Liver (tissue), 9 donors: ENCODE measurements around the gene TPGS1. TPM values are rescaled to one million over a fixed set of nuclear protein-coding genes. Genes with fewer than 3 reads are reported as not detected.

Experiments used
- DNase-seq: peaks from one replicate; pipeline ENCODE4 v3.0.0-alpha.2; 2017; ENCODE audit warnings: low spot score
- H3K27ac ChIP-seq, 2 donors: one replicate each; pipeline ENCODE4 v1.7.0; 2013; ENCODE audit warnings: inconsistent platforms in 2 of 2, low read length in 2 of 2, control low read depth in 1 of 2, low read depth in 1 of 2, mild to moderate bottlenecking in 1 of 2
- H3K27me3 ChIP-seq, 4 donors: one replicate each; pipeline versions ENCODE4 v1.6.1 to v1.7.0; 2013; ENCODE audit warnings: low read length in 3 of 4, inconsistent platforms in 1 of 4, mild to moderate bottlenecking in 1 of 4, moderate library complexity in 1 of 4; ENCODE audit not compliant: control insufficient read depth in 4 of 4, insufficient read depth in 4 of 4
- H3K36me3 ChIP-seq, 4 donors: one replicate each; pipeline versions ENCODE4 v1.6.1 to v1.7.0; 2013; ENCODE audit warnings: low read length in 3 of 4, mild to moderate bottlenecking in 3 of 4, low read depth in 1 of 4, moderate library complexity in 1 of 4; ENCODE audit not compliant: control insufficient read depth in 4 of 4, insufficient read depth in 3 of 4
- H3K4me1 ChIP-seq, 4 donors: one replicate each; pipeline versions ENCODE4 v1.6.1 to v1.7.0; 2013; ENCODE audit warnings: low read length in 3 of 4, mild to moderate bottlenecking in 3 of 4, moderate library complexity in 1 of 4; ENCODE audit not compliant: control insufficient read depth in 4 of 4, insufficient read depth in 4 of 4
- H3K4me3 ChIP-seq, 3 donors: one replicate each; pipeline versions ENCODE4 v1.6.1 to v1.7.0; 2013; ENCODE audit warnings: low read length in 3 of 3, control low read depth in 1 of 3, low read depth in 1 of 3, mild to moderate bottlenecking in 1 of 3
- H3K9ac ChIP-seq, 2 donors: one replicate each; pipeline ENCODE4 v1.7.0; 2013; ENCODE audit warnings: low read length in 2 of 2, mild to moderate bottlenecking in 2 of 2, moderate library complexity in 2 of 2, control low read depth in 1 of 2, low read depth in 1 of 2
- H3K9me3 ChIP-seq, 4 donors: one replicate each; pipeline versions ENCODE4 v1.6.1 to v1.7.0; 2013; ENCODE audit warnings: low read length in 3 of 4; ENCODE audit not compliant: control insufficient read depth in 4 of 4
- EGR1 ChIP-seq, 2 donors: IDR thresholded peaks; 2 replicates each; pipeline ENCODE4 v1.6.1; 2016 to 2018; ENCODE audit warnings: antibody characterized with exemption in 2 of 2, low read depth in 2 of 2
- FOXA1 ChIP-seq: IDR thresholded peaks from 2 replicates; pipeline ENCODE4 v1.6.1; 2016; ENCODE audit warnings: antibody characterized with exemption
- FOXA2 ChIP-seq: IDR thresholded peaks from 2 replicates; pipeline ENCODE4 v1.6.1; 2016; ENCODE audit warnings: antibody characterized with exemption
- HNF4A ChIP-seq, 2 donors: conservative IDR thresholded peaks; 2 replicates each; pipeline ENCODE4 v1.6.1; 2016; ENCODE audit warnings: antibody characterized with exemption in 2 of 2, mild to moderate bottlenecking in 2 of 2
- HNF4G ChIP-seq: IDR thresholded peaks from 2 replicates; pipeline ENCODE4 v1.6.1; 2016; ENCODE audit warnings: antibody characterized with exemption
- JUND ChIP-seq, 2 donors: IDR thresholded peaks; 2 replicates each; pipeline ENCODE4 v1.6.1; 2016; ENCODE audit warnings: antibody characterized with exemption in 2 of 2
- NR2F2 ChIP-seq: IDR thresholded peaks from 2 replicates; pipeline ENCODE4 v1.6.1; 2016; ENCODE audit warnings: antibody characterized with exemption
- RAD21 ChIP-seq, 2 donors: IDR thresholded peaks; 2 replicates each; pipeline ENCODE4 v1.6.1; 2016; ENCODE audit warnings: antibody characterized with exemption in 2 of 2, mild to moderate bottlenecking in 2 of 2
- RXRA ChIP-seq, 2 donors: IDR thresholded peaks; 2 replicates each; pipeline ENCODE4 v1.6.1; 2017 to 2018; ENCODE audit warnings: antibody characterized with exemption in 2 of 2, mild to moderate bottlenecking in 1 of 2
- SP1 ChIP-seq: IDR thresholded peaks from 2 replicates; pipeline ENCODE4 v1.6.1; 2018; ENCODE audit warnings: antibody characterized with exemption, mild to moderate bottlenecking
- TAF1 ChIP-seq: conservative IDR thresholded peaks from 2 replicates; pipeline ENCODE4 v1.6.1; 2016; ENCODE audit warnings: antibody characterized with exemption, mild to moderate bottlenecking
- YY1 ChIP-seq: IDR thresholded peaks from 2 replicates; pipeline ENCODE4 v1.6.1; 2016; ENCODE audit warnings: antibody characterized with exemption, mild to moderate bottlenecking
- WGBS: extraction: QIAGEN DNeasy Blood & Tissue Kit; methylation state at CpG from one replicate; pipeline ENCODE4 v1.1.7; 2013; 5-methylcytosine and 5-hydroxymethylcytosine counted together
- polyA plus RNA-seq, 2 donors: library from polyadenylated mRNA; stranded (reverse) in 1 of 2; unstranded in 1 of 2; fragments of 200-250 nt in 1 of 2; fragments of >200 nt in 1 of 2; fragmentation: Nextera tagmentation in 1 of 2; extraction: Ambion mirVana in 1 of 2; gene quantifications; one replicate each; pipeline versions ENCODE4 v1.2.1 to v1.2.3, GENCODE V29; 2013 to 2015
- total RNA-seq, 2 donors: library from RNA; depleted of rRNA; stranded (reverse); fragments of >200 nt; gene quantifications; one replicate each; pipeline ENCODE4 v1.2.3, GENCODE V29; 2014
- TF ChIP-seq, protein P1 (sequence below): IDR thresholded peaks from 2 replicates; pipeline ENCODE4 v1.6.1; 2016; ENCODE audit warnings: antibody characterized with exemption
- TF ChIP-seq, protein P2 (sequence below): fragments of 150-350 bp; IDR thresholded peaks from 2 replicates; pipeline ENCODE4 v1.5.1; 2017; ENCODE audit warnings: improper control_type of control experiment, low read depth, low read length; ENCODE audit not compliant: missing input control
- TF ChIP-seq, protein P3 (sequence below): IDR thresholded peaks from 2 replicates; pipeline ENCODE4 v1.6.1; 2016; ENCODE audit warnings: antibody characterized with exemption
- donor health status: healthy.
- donor health status: healthy.
- donor health status: healthy.
- donor health status: healthy.
- donor health status: healthy.

The TPGS1 gene
- total and polyA plus RNA-seq, 4 donors, result 1.7 to 15.5 (median 14.7) TPM

DNA sequence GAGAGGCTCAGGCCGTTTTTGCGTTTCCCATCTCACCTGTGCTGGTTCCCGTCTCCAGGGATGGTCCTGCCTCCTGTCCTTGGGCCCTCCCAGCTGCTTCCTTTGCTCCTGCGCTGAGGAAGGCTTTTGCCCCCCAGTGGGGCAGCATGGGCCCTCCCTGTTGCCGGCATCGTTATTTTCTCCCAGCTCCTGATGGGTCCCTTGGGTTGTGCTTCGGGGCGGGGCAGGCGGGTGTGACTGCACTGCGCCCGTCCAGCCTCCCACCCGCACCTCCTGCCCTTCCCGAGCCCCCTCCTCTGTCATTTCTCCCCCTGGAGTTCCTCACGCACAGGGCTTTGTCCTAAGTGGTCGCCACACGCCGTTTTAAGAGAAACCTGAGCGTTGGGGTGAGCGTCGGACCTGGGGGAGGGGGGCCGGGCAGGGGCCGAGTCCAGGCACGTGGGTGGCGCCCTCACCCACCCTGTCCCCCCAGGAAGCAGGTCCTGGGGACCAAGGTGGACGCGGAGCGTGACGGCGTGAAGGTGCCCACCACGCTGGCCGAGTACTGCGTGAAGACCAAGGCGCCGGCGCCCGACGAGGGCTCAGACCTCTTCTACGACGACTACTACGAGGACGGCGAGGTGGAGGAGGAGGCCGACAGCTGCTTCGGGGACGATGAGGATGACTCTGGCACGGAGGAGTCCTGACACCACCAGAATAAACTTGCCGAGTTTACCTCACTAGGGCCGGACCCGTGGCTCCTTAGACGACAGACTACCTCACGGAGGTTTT is 33.8 kb downstream of the TPGS1 start:
- WGBS, result 94% methylated on average over 51 of the region's 51 CpGs
- Histone ChIP-seq H3K4me3 (no peak overlapping the region), H3K27me3 (no peaks in the 10 kb centered on the region), H3K9me3 (no peaks in the 10 kb centered on the region), H3K9ac (no peak overlapping the region), H3K4me1 (peaks cover 0 to under 1% (median 0%) of the 10 kb centered on the region in 4 donors), H3K36me3 (peaks cover 6 to 36% (median 18%) of the 10 kb centered on the region in 4 donors), H3K27ac (no peak overlapping the region)
- TF ChIP-seq RXRA (IDR thresholded peaks at IDR 0.05), result no peak
- no peak for TF ChIP-seq FOXA1
- no peak for TF ChIP-seq YY1
- TF ChIP-seq JUND (IDR thresholded peaks at IDR 0.05), result no peak
- no peak for DNase-seq

DNA sequence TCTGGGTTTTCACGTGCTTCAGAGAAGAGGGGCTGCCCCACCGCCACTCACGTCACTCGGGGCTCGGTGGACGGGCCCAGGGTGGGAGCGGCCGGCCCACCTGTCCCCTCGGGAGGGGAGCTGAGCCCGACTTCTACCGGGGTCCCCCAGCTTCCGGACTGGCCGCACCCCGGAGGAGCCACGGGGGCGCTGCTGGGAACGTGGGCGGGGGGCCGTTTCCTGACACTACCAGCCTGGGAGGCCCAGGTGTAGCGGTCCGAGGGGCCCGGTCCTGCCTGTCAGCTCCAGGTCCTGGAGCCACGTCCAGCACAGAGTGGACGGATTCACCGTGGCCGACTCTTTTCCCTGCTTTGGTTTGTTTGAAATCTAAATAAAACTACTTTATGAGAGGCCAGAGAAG is 34.4 kb downstream of the TPGS1 start:
- no peaks in the 10 kb centered on the region for H3K27me3 ChIP-seq
- H3K36me3 ChIP-seq, result peaks cover 6 to 34% (median 13%) of the 10 kb centered on the region in 4 donors
- no peak overlapping the region for H3K4me3 ChIP-seq
- no peaks in the 10 kb centered on the region for H3K4me1 ChIP-seq
- no peak overlapping the region for H3K9ac ChIP-seq
- H3K27ac ChIP-seq, result no peak overlapping the region
- no peaks in the 10 kb centered on the region for H3K9me3 ChIP-seq
- DNase-seq, result no peak
- 92% methylated on average over 26 of the region's 26 CpGs for WGBS
- TF ChIP-seq HNF4G, result no peak
- no peak for TF ChIP-seq TAF1
- no peak for TF ChIP-seq RXRA (IDR thresholded peaks at IDR 0.05)
- TF ChIP-seq, protein P1, sequence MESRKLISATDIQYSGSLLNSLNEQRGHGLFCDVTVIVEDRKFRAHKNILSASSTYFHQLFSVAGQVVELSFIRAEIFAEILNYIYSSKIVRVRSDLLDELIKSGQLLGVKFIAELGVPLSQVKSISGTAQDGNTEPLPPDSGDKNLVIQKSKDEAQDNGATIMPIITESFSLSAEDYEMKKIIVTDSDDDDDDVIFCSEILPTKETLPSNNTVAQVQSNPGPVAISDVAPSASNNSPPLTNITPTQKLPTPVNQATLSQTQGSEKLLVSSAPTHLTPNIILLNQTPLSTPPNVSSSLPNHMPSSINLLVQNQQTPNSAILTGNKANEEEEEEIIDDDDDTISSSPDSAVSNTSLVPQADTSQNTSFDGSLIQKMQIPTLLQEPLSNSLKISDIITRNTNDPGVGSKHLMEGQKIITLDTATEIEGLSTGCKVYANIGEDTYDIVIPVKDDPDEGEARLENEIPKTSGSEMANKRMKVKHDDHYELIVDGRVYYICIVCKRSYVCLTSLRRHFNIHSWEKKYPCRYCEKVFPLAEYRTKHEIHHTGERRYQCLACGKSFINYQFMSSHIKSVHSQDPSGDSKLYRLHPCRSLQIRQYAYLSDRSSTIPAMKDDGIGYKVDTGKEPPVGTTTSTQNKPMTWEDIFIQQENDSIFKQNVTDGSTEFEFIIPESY, result no peak
- TF ChIP-seq NR2F2, result no peak
- TF ChIP-seq RAD21 (IDR thresholded peaks at IDR 0.05), result no peak
- no peak for TF ChIP-seq HNF4A (conservative IDR thresholded peaks at IDR 0.05)
- no peak for TF ChIP-seq YY1
- TF ChIP-seq JUND (IDR thresholded peaks at IDR 0.05), result no peak
- no peak for TF ChIP-seq SP1
- TF ChIP-seq EGR1 (IDR thresholded peaks at IDR 0.05; ENCODE audit: low read depth in 2 of 2), result no peak
- TF ChIP-seq, protein P2, sequence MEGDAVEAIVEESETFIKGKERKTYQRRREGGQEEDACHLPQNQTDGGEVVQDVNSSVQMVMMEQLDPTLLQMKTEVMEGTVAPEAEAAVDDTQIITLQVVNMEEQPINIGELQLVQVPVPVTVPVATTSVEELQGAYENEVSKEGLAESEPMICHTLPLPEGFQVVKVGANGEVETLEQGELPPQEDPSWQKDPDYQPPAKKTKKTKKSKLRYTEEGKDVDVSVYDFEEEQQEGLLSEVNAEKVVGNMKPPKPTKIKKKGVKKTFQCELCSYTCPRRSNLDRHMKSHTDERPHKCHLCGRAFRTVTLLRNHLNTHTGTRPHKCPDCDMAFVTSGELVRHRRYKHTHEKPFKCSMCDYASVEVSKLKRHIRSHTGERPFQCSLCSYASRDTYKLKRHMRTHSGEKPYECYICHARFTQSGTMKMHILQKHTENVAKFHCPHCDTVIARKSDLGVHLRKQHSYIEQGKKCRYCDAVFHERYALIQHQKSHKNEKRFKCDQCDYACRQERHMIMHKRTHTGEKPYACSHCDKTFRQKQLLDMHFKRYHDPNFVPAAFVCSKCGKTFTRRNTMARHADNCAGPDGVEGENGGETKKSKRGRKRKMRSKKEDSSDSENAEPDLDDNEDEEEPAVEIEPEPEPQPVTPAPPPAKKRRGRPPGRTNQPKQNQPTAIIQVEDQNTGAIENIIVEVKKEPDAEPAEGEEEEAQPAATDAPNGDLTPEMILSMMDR, result no peak
- TF ChIP-seq, protein P3, sequence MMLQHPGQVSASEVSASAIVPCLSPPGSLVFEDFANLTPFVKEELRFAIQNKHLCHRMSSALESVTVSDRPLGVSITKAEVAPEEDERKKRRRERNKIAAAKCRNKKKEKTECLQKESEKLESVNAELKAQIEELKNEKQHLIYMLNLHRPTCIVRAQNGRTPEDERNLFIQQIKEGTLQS, result no peak
- no peak for TF ChIP-seq FOXA2
